IMR-90 (cell line): ENCODE results near the gene ST6GALNAC2. TPM values are rescaled to one million over a fixed set of nuclear protein-coding genes. Genes with fewer than 3 reads are reported as not detected.

ENCODE experiments used
- ATAC-seq: fragments of 200-7000 bp; cut with Tn5 transposase; 2 replicates; pipeline ENCODE4 v1.9.1; 2020; ENCODE audit warnings: low read depth, mild to moderate bottlenecking, moderate library complexity
- BruUV-seq: library from RNA; stranded (reverse); fragments of 400-500 nt; replicated peaks from 2 replicates; lab custom pipeline; 2021; lab: Mats Ljungman, UMichigan
- CTCF ChIA-PET: fragments of 300-600 bp; formaldehyde crosslinking; extraction: SDS; loops from one replicate; lab custom pipeline; 2021; ENCODE audit warnings: antibody characterized with exemption; lab: Yijun Ruan, JAX
- POLR2A ChIA-PET: fragments of 300-600 bp; sonication (Branson Sonifier 250); formaldehyde crosslinking; loops from one replicate; lab custom pipeline; 2022; ENCODE audit warnings: antibody characterized with exemption; ENCODE audit not compliant: unreplicated experiment; lab: Charles Lee
- DNase-seq: peaks from one replicate; pipeline ENCODE4 v3.0.0; 2013
- H2AFZ ChIP-seq: replicated peaks from 2 replicates; pipeline ENCODE3; 2013; ENCODE audit warnings: low read length, mild to moderate bottlenecking; ENCODE audit not compliant: poor library complexity
- H2AK5ac ChIP-seq: 2 replicates; pipeline ENCODE4 v1.6.1; 2013; ENCODE audit warnings: low read depth, low read length, inconsistent platforms
- H2AK9ac ChIP-seq: replicated peaks from 2 replicates; pipeline ENCODE3; 2013; ENCODE audit warnings: mild to moderate bottlenecking, low read depth, low read length, moderate library complexity; ENCODE audit not compliant: poor library complexity
- H2BK120ac ChIP-seq: 2 replicates; pipeline ENCODE4 v1.6.1; 2013; ENCODE audit warnings: low read depth, low read length, inconsistent platforms
- H2BK15ac ChIP-seq: 3 replicates; pipeline ENCODE4 v1.6.1; 2013; ENCODE audit warnings: low read depth, low read length, inconsistent platforms
- H2BK20ac ChIP-seq: 2 replicates; pipeline ENCODE4 v1.6.1; 2013; ENCODE audit warnings: low read depth, mild to moderate bottlenecking, inconsistent platforms, low read length, moderate library complexity
- H2BK5ac ChIP-seq: 2 replicates; pipeline ENCODE4 v1.6.1; 2013; ENCODE audit warnings: mild to moderate bottlenecking, low read depth, low read length, inconsistent platforms; ENCODE audit not compliant: poor library complexity, severe bottlenecking
- H3K14ac ChIP-seq: replicated peaks from 2 replicates; pipeline ENCODE4 v1.6.1; 2013; ENCODE audit warnings: low read depth, low read length, inconsistent platforms
- H3K18ac ChIP-seq: 2 replicates; pipeline ENCODE4 v1.6.1; 2013; ENCODE audit warnings: low read depth, low read length, control low read depth
- H3K23ac ChIP-seq: 2 replicates; pipeline ENCODE4 v1.6.1; 2013; ENCODE audit warnings: low read depth, low read length, inconsistent platforms
- H3K27ac ChIP-seq: 2 replicates; pipeline ENCODE4 v1.5.1; 2013; ENCODE audit warnings: mild to moderate bottlenecking, control low read depth, low read length; ENCODE audit not compliant: insufficient read depth
- H3K27me3 ChIP-seq: 2 replicates; pipeline ENCODE4 v1.6.1; 2013; ENCODE audit warnings: low read length; ENCODE audit not compliant: control insufficient read depth, insufficient read depth
- H3K36me3 ChIP-seq: 2 replicates; pipeline ENCODE4 v1.6.1; 2013; ENCODE audit warnings: low read length, mixed read lengths; ENCODE audit not compliant: control insufficient read depth, insufficient read depth
- H3K4ac ChIP-seq: 2 replicates; pipeline ENCODE4 v1.6.1; 2013; ENCODE audit warnings: low read depth, low read length, inconsistent platforms
- H3K4me1 ChIP-seq: 2 replicates; pipeline ENCODE4 v1.6.1; 2013; ENCODE audit warnings: low read length, mixed read lengths; ENCODE audit not compliant: control insufficient read depth, insufficient read depth
- H3K4me2 ChIP-seq: 2 replicates; pipeline ENCODE4 v1.6.1; 2013; ENCODE audit warnings: low read depth, mild to moderate bottlenecking, control low read depth, low read length, moderate library complexity
- H3K4me3 ChIP-seq: 2 replicates; pipeline ENCODE4 v1.5.1; 2013; ENCODE audit warnings: low read depth, mild to moderate bottlenecking, control low read depth, low read length, moderate library complexity; ENCODE audit not compliant: insufficient read depth
- H3K56ac ChIP-seq: 2 replicates; pipeline ENCODE4 v1.6.1; 2013; ENCODE audit warnings: low read length, inconsistent platforms; ENCODE audit not compliant: insufficient read depth; ENCODE audit errors: extremely low read depth
- H3K79me1 ChIP-seq, 2 experiments: 2 replicates each; pipeline ENCODE4 v1.6.1; 2013; ENCODE audit warnings: low read length in 2 of 2, inconsistent platforms in 1 of 2, low read depth in 1 of 2
- H3K9ac ChIP-seq: 2 replicates; pipeline ENCODE4 v1.6.1; 2013; ENCODE audit warnings: low read depth, low read length, control low read depth
- H3K9me1 ChIP-seq: 2 replicates; pipeline ENCODE4 v1.6.1; 2013; ENCODE audit warnings: low read length, inconsistent platforms; ENCODE audit not compliant: insufficient read depth
- H3K9me3 ChIP-seq: 2 replicates; pipeline ENCODE4 v1.6.1; 2013; ENCODE audit warnings: low read length; ENCODE audit not compliant: control insufficient read depth, insufficient read depth
- H4K20me1 ChIP-seq: 2 replicates; pipeline ENCODE4 v1.6.1; 2013; ENCODE audit warnings: low read length, inconsistent platforms; ENCODE audit not compliant: insufficient read depth
- H4K5ac ChIP-seq: 2 replicates; pipeline ENCODE4 v1.6.1; 2013; ENCODE audit warnings: mild to moderate bottlenecking, low read depth, low read length, control low read depth
- H4K8ac ChIP-seq, 2 experiments: 2 replicates each; pipeline ENCODE4 v1.6.1; 2013; ENCODE audit warnings: low read depth in 2 of 2, low read length in 2 of 2, control low read depth in 1 of 2, inconsistent platforms in 1 of 2
- H4K91ac ChIP-seq: 2 replicates; pipeline ENCODE4 v1.6.1; 2013; ENCODE audit warnings: low read depth, low read length, inconsistent platforms; ENCODE audit not compliant: insufficient read depth
- BHLHE40 ChIP-seq: fragments of 150-350 bp; IDR thresholded peaks from 2 replicates; pipeline ENCODE4 v1.6.1; 2016; ENCODE audit warnings: mild to moderate bottlenecking, low read depth, low read length
- CEBPB ChIP-seq: IDR thresholded peaks from 2 replicates; pipeline ENCODE4 v1.6.1; 2012; ENCODE audit warnings: low read depth, low read length, improper control_type of control experiment
- CHD1 ChIP-seq: IDR thresholded peaks from 2 replicates; pipeline ENCODE4 v1.6.1; 2012; ENCODE audit warnings: low read depth, low read length, improper control_type of control experiment
- FOS ChIP-seq: fragments of 150-350 bp; IDR thresholded peaks from 2 replicates; pipeline ENCODE4 v1.6.1; 2016; ENCODE audit warnings: low read depth, low read length
- MAFK ChIP-seq: IDR thresholded peaks from 2 replicates; pipeline ENCODE4 v1.6.1; 2012; ENCODE audit warnings: low read depth, low read length, improper control_type of control experiment
- MAZ ChIP-seq: IDR thresholded peaks from 2 replicates; pipeline ENCODE4 v1.6.1; 2012; ENCODE audit warnings: low read depth, mild to moderate bottlenecking, low read length, improper control_type of control experiment, moderate library complexity, borderline replicate concordance
- MXI1 ChIP-seq: IDR thresholded peaks from 2 replicates; pipeline ENCODE4 v1.6.1; 2012; ENCODE audit warnings: low read depth, mild to moderate bottlenecking, low read length, moderate library complexity, borderline replicate concordance
- NFE2L2 ChIP-seq: fragments of 150-350 bp; IDR thresholded peaks from 2 replicates; pipeline ENCODE4 v1.6.1; 2016; ENCODE audit warnings: low read depth, mild to moderate bottlenecking, low read length
- POLR2A ChIP-seq: IDR thresholded peaks from 2 replicates; pipeline ENCODE4 v1.6.1; 2012; ENCODE audit warnings: mild to moderate bottlenecking, low read depth, low read length
- RAD21 ChIP-seq: IDR thresholded peaks from 2 replicates; pipeline ENCODE4 v1.6.1; 2012; ENCODE audit warnings: low read length, improper control_type of control experiment
- RCOR1 ChIP-seq: IDR thresholded peaks from 2 replicates; pipeline ENCODE4 v1.6.1; 2012; ENCODE audit warnings: mild to moderate bottlenecking, low read length, improper control_type of control experiment; ENCODE audit not compliant: insufficient replicate concordance
- RFX5 ChIP-seq: IDR thresholded peaks from 2 replicates; pipeline ENCODE4 v1.8.0; 2012; ENCODE audit warnings: low read depth, mild to moderate bottlenecking, low read length, moderate library complexity
- SMC3 ChIP-seq: fragments of 150-350 bp; IDR thresholded peaks from 2 replicates; pipeline ENCODE4 v1.6.1; 2016; ENCODE audit warnings: low read depth, mild to moderate bottlenecking, antibody characterized with exemption, low read length, moderate library complexity
- USF2 ChIP-seq: fragments of 150-350 bp; IDR thresholded peaks from 2 replicates; pipeline ENCODE4 v1.6.1; 2017; ENCODE audit warnings: mild to moderate bottlenecking, antibody characterized with exemption, low read length, low read depth
- whole genome bisulfite sequencing, 2 experiments: methylation state at CpG; one replicate each; pipeline versions ENCODE4 v1.1.5 to v1.1.7; 2013; ENCODE audit warnings: missing lambda C conversion rate in 2 of 2; ENCODE audit not compliant: insufficient read length in 1 of 2; ENCODE audit errors: extremely low coverage in 2 of 2; 5-methylcytosine and 5-hydroxymethylcytosine counted together
- dilution Hi-C: fragments of 300-500 bp; cut with HindIII; formaldehyde crosslinking; loops from one replicate; pipeline ENCODE4 v1.14.3; 2018; ENCODE audit warnings: low sequenced_read_pairs; ENCODE audit not compliant: unreplicated experiment
- in situ Hi-C: fragments of 300-500 bp; cut with MboI; formaldehyde crosslinking; loops from 3 replicates; pipeline ENCODE4 v1.14.3; 2019; ENCODE audit warnings: low sequenced_read_pairs, inconsistent platforms, mixed read lengths
- intact Hi-C: fragments of 100-400 bp; cut with micrococcal nuclease; formaldehyde crosslinking; loops from 2 replicates; pipeline ENCODE4 v1.10.0; 2022
- polyA plus RNA-seq, 3 experiments: library from polyadenylated mRNA; depleted of rRNA; stranded (reverse); fragments of >200 nt; gene quantifications; 2 replicates each; pipeline ENCODE4 v1.2.3, GENCODE V29; 2012; ENCODE audit warnings: low replicate concordance in 1 of 3
- total RNA-seq: library from RNA; depleted of rRNA; stranded (reverse); fragments of >200 nt; gene quantifications from 2 replicates; pipeline ENCODE4 v1.2.3, GENCODE V29; 2012
- TF ChIP-seq, protein P1 (sequence below): conservative IDR thresholded peaks from 2 replicates; pipeline ENCODE4 v1.5.1; 2012; ENCODE audit warnings: mild to moderate bottlenecking, low read depth, low read length, improper control_type of control experiment
- TF ChIP-seq, protein P2 (sequence below): fragments of 150-350 bp; IDR thresholded peaks from 2 replicates; pipeline ENCODE4 v1.6.1; 2016; ENCODE audit warnings: low read depth, mild to moderate bottlenecking, low read length, moderate library complexity, borderline replicate concordance

Gene ST6GALNAC2
- total and polyA plus RNA-seq, 2 of the 4 experiments (the other 2 are of a cell fraction) = 0.10 TPM; not detected in 1

GRCh38 chr17:76561332-76561731, 24.3 kb downstream of the ST6GALNAC2 start:
- no peak overlapping the region for H2BK15ac ChIP-seq
- 0 out of 4 replicates have a peak overlapping the region, but pooled peaks of 1 of the 2 experiments have one; percentile 46 for H4K8ac ChIP-seq
- peak overlapping the region; percentile 72 for H2BK5ac ChIP-seq
- H3K27me3 ChIP-seq = no peaks in the 10 kb centered on the region
- H3K9me1 ChIP-seq = peaks cover 15% of the 10 kb centered on the region
- H3K27ac ChIP-seq = peak overlapping the region; percentile 36; the same call in 1 of the 2 replicates
- H2BK20ac ChIP-seq = no peak overlapping the region
- H3K79me1 ChIP-seq = peaks cover 13 to 68% of the 10 kb centered on the region in 2 experiments
- H2AFZ ChIP-seq = no peak overlapping the region
- no peak overlapping the region for H2AK9ac ChIP-seq
- TF ChIP-seq RAD21 (no peak), RFX5 (no peak), MXI1 (no peak), MAZ (no peak), CEBPB (no peak), NFE2L2 (no peak), SMC3 (no peak), BHLHE40 (no peak), RCOR1 (no peak), MAFK (no peak), CHD1 (no peak), POLR2A (no peak), USF2 (no peak), FOS (no peak)
- TF ChIP-seq, protein P1, sequence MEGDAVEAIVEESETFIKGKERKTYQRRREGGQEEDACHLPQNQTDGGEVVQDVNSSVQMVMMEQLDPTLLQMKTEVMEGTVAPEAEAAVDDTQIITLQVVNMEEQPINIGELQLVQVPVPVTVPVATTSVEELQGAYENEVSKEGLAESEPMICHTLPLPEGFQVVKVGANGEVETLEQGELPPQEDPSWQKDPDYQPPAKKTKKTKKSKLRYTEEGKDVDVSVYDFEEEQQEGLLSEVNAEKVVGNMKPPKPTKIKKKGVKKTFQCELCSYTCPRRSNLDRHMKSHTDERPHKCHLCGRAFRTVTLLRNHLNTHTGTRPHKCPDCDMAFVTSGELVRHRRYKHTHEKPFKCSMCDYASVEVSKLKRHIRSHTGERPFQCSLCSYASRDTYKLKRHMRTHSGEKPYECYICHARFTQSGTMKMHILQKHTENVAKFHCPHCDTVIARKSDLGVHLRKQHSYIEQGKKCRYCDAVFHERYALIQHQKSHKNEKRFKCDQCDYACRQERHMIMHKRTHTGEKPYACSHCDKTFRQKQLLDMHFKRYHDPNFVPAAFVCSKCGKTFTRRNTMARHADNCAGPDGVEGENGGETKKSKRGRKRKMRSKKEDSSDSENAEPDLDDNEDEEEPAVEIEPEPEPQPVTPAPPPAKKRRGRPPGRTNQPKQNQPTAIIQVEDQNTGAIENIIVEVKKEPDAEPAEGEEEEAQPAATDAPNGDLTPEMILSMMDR = no peak
- TF ChIP-seq, protein P2, sequence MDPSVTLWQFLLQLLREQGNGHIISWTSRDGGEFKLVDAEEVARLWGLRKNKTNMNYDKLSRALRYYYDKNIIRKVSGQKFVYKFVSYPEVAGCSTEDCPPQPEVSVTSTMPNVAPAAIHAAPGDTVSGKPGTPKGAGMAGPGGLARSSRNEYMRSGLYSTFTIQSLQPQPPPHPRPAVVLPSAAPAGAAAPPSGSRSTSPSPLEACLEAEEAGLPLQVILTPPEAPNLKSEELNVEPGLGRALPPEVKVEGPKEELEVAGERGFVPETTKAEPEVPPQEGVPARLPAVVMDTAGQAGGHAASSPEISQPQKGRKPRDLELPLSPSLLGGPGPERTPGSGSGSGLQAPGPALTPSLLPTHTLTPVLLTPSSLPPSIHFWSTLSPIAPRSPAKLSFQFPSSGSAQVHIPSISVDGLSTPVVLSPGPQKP = no peak
- no peak overlapping the region for H3K14ac ChIP-seq
- H3K9me3 ChIP-seq = no peaks in the 10 kb centered on the region
- H3K9ac ChIP-seq = peak overlapping the region; percentile 44; the same call in 1 of the 2 replicates
- no peak overlapping the region for H2AK5ac ChIP-seq
- H3K18ac ChIP-seq = 0 out of 2 replicates have a peak overlapping the region, but pooled peaks have one; percentile 17
- POLR2A ChIA-PET = interaction anchor here (1.0 kb wide), 1 partner anchor 21 kb away, joined by 3 read pairs; no protein-coding TSS in a partner anchor
- H3K23ac ChIP-seq = 0 out of 2 replicates have a peak overlapping the region, but pooled peaks have one; percentile 33
- in situ Hi-C loops (no loop called here), intact Hi-C loops (no loop called here), dilution Hi-C loops (no loop called here)
- peaks cover 70% of the 10 kb centered on the region for H4K20me1 ChIP-seq
- no peak overlapping the region for H3K56ac ChIP-seq
- no peak overlapping the region for H3K4ac ChIP-seq
- DNase-seq = peak; percentile 41
- CTCF ChIA-PET = interaction anchor here (1.1 to 2.1 kb wide), 2 partner anchors 20 to 63 kb away, joined by 4 to 5 read pairs; no protein-coding TSS in a partner anchor
- H3K36me3 ChIP-seq = peaks cover 27% of the 10 kb centered on the region
- peak overlapping the region; percentile 37 for H3K4me2 ChIP-seq
- H3K4me3 ChIP-seq = no peak overlapping the region
- WGBS, 2 experiments = 44% methylated on average over 4 of the region's 7 CpGs; no CpG with 5 or more reads in 1 of the 2 experiments
- H4K5ac ChIP-seq = no peak overlapping the region
- ATAC-seq = no peak
- H2BK120ac ChIP-seq = no peak overlapping the region
- no peak overlapping the region for H4K91ac ChIP-seq
- no TSS peak for BruUV-seq
- peaks cover 19% of the 10 kb centered on the region for H3K4me1 ChIP-seq
